GM10266 (cell line): ENCODE measurements around the gene ESPL1.

Experiments
- DNase-seq: peaks from one replicate; pipeline ENCODE4 v3.0.0; 2012; ENCODE audit errors: extremely low spot score
- TF ChIP-seq, protein P1 (sequence below): IDR thresholded peaks from 2 replicates; pipeline ENCODE4 v1.5.1; 2012; ENCODE audit warnings: mild to moderate bottlenecking, low read depth; ENCODE audit not compliant: control insufficient read depth, insufficient read depth; ENCODE audit errors: missing control alignments

Gene ESPL1

DNA sequence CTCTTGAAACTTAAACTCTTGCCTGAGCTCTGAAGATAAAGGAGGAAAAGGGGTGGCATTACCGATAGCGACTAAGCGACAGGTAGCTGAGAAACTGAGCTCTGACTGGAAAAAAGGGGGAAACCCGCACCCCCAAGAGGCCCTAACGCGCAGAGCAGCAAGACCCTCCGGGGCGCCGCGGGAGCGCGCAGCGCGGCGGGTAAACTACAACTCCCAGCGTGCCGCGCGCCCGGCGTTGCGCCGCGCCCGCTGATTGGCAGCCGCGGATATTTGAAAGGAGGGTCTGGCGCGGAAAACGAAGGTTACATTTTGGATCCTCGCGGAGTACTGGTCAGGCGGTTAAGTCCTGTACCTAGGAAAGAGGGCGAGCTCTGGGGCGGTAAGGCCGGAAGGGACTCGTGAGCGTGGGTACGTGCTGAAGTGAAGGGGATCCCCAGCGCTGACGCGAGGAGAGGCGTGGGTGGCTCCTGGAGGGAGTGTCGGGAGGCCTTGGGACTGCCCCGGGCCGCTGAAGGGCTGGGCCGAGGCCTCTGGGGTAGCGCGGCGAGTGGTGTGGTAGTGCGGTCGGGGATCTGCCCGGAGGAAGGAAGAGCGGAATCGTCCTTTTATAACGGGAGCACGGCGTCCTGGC lies at the start of gene ESPL1:
Gene ESPL1 (plus strand): TSS at position 301 of the 631 bp plus-strand sequence. CDS start 468 bp downstream, outside the sequence.
- peak; percentile 90 for DNase-seq
- TF ChIP-seq, protein P1, sequence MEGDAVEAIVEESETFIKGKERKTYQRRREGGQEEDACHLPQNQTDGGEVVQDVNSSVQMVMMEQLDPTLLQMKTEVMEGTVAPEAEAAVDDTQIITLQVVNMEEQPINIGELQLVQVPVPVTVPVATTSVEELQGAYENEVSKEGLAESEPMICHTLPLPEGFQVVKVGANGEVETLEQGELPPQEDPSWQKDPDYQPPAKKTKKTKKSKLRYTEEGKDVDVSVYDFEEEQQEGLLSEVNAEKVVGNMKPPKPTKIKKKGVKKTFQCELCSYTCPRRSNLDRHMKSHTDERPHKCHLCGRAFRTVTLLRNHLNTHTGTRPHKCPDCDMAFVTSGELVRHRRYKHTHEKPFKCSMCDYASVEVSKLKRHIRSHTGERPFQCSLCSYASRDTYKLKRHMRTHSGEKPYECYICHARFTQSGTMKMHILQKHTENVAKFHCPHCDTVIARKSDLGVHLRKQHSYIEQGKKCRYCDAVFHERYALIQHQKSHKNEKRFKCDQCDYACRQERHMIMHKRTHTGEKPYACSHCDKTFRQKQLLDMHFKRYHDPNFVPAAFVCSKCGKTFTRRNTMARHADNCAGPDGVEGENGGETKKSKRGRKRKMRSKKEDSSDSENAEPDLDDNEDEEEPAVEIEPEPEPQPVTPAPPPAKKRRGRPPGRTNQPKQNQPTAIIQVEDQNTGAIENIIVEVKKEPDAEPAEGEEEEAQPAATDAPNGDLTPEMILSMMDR = peak; percentile 46

DNA sequence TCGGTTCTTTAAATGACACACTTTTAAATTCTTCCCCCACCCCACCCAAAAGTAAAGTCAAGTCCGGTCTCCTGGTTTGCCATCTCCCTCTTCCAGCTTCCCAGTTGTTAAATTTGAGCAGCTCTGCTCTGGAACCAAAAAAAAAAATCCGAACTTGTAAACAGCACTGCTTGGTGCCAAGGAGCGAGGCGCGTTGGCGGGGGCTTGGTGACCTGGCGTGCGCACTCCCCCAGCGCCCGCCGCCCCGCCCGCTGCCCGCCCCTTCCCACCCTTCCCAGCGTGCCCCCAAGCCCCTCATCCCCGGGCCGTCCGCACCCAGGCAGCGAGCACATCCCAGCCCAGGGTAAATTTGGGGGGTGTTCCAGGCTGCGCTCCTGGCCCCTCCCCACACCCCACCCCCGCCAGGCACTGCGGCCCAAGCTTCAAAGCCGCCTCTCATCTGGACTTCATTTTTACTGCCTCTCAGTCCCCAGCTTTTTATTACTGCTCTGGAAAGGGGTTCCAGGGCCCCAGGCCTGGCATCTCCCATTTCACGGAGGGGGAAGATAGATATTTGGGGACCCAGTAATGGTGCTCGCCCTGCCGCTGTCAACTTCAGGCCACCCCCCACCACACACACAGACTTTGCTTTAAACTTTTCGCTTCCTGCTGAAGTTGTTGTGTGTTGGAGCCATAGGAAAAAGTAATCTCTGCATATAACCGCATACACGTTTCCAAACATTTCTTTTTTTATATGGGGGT lies 49.4 kb upstream of the ESPL1 start:
- TF ChIP-seq, protein P1 = no peak
- DNase-seq = no peak

DNA sequence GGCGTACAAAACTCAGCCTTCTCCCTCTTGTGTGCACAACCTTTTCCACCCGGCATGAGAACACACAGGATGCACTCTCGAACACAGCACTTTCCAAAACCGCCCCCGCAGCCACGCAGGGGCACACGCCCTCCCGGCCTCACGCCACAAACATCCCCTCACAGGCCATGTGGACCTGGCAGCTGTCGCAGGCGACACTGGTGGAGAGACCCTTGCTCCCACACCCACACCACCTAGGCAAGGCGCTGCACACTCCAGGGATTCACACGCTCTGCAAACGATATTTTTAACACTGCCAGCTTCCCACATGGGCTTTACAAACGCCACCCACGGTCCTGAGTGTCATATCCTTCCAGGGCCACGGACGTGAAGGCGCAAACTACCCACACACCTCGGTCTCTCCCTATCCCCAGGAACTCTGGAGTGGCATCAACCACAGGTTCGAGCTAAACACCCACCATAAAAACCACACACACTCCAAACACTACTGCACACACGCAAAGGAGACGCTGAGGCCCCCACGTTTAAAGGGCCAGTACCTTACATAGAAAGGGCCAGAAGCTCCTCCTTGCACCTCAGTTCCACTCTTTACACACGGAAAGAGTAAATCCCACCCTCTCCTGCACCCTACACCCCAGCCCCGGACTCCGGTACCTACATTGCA lies 48.7 kb upstream of the ESPL1 start:
- TF ChIP-seq, protein P1 = no peak
- peak; percentile 79 for DNase-seq

DNA sequence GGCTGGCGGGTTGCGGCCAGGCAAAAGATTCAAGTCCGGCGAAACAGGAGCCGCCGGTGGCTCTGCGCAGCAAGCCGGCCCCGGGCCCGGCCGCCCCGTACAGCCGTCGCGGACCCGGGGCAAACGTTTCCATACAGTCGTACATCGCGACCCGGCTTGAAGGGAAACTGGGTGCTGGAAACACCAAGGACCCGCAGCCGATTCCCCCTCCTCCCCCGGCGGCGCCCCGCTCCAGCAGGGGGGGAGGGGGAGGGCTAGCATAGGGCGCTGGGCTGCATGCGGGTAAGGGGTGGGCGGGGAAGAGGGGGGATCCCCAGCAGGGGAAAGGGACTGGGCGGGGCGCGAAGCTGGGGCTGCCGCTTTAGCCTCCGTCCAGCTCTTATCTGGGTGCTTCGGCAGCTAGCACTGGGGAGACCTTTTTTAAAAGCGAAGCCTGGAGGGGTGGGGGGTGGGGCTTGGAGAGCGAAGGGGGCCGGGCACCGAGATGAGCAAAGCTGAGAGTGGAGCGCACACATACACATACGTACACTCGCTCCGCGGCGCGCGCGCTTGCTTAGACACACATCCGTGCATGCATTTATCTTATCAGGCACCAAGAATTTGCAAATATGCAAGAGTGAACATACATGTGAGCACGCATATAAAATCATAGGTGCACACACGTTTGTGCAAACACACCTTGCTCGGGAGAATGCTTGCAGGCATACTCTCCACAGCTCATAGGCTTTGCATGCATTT lies 48.0 kb upstream of the ESPL1 start:
- TF ChIP-seq, protein P1 = no peak
- peak; percentile 93 for DNase-seq

DNA sequence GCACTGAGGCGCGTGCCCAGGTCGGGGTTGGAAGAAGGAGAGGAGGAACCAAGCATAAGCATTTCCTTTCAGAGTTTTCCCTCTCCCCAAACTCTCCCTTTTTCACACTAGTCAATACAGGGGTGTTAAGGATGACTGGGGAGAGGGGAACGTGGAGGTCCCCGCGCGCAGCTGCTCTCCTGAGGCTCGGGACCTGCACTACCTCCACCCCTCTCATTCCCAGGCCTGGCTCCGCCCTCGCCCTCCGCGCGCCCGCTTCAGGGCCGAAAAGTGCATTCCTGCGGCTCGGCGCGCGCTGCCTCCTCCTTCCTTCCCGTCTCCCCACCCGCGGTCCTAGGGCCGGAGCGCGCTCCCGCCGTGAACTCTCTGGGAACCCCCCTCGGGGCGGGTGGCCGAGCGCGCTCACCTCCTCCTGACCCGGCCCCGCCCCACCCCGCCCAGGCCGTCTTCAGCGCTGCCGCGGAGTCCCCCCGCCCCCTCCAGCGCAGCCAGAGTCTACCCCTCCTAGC lies 47.4 kb upstream of the ESPL1 start:
- TF ChIP-seq, protein P1 = no peak
- DNase-seq = peak; percentile 98

DNA sequence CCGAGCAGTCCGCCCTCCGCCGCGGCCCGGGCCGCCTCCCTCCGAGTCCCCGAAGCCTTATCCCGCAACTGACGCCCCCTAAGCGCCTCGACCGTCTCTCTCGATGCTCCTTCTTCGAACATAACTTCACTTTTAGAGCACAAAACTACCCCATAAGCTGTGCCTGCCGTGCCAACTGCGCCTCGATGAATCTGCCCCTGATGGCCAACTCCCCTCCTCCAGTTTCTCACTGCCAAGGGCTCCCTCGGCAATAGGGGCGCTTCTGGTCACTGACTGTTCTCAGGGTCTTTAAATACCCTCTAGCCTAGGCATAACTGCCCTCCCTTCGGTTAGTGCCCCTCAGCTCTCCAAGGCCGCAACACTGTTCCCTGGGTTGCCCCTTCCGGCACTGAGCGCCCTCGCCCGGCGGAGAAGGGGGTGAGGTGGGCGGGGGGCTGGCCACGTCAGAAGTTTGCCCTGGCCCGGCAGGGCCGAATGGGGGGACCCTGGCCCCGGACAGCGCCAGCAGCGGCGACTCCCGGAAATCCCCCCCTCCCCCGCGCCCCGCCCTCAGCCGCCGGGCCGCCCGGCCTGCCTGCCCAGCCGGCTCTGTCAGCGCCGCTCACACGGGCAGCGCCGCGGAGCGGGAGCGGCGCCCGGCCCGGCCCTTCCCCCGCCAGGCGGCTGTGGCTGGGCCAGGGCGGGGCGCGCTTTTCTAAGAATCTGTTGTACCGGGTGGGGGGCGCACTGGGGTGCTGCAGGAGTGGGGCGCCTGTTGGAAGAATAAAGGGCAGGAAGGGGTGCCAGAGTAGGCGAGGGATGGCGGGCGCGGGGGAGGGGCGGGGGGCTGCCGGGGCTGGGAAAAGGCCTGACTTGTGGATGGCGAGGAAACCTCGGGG lies 46.7 kb upstream of the ESPL1 start:
- peak; percentile 84 for DNase-seq
- TF ChIP-seq, protein P1 = peak; percentile 27
